IMR-90 (cell line): Measurements from ENCODE around the gene CIART. TPM values are rescaled to one million over a fixed set of nuclear protein-coding genes. Genes with fewer than 3 reads are reported as not detected.

ENCODE experiments used
- ATAC-seq: fragments of 200-7000 bp; cut with Tn5 transposase; 2 replicates; pipeline ENCODE4 v1.9.1; 2020; ENCODE audit warnings: low read depth, mild to moderate bottlenecking, moderate library complexity
- BruUV-seq: library from RNA; stranded (reverse); fragments of 400-500 nt; replicated peaks from 2 replicates; lab custom pipeline; 2021; lab: Mats Ljungman, UMichigan
- CTCF ChIA-PET: fragments of 300-600 bp; formaldehyde crosslinking; extraction: SDS; loops from one replicate; lab custom pipeline; 2021; ENCODE audit warnings: antibody characterized with exemption; lab: Yijun Ruan, JAX
- POLR2A ChIA-PET: fragments of 300-600 bp; sonication (Branson Sonifier 250); formaldehyde crosslinking; loops from one replicate; lab custom pipeline; 2022; ENCODE audit warnings: antibody characterized with exemption; ENCODE audit not compliant: unreplicated experiment; lab: Charles Lee
- DNase-seq: peaks from one replicate; pipeline ENCODE4 v3.0.0; 2013
- H2AFZ ChIP-seq: replicated peaks from 2 replicates; pipeline ENCODE3; 2013; ENCODE audit warnings: low read length, mild to moderate bottlenecking; ENCODE audit not compliant: poor library complexity
- H2AK5ac ChIP-seq: 2 replicates; pipeline ENCODE4 v1.6.1; 2013; ENCODE audit warnings: low read depth, low read length, inconsistent platforms
- H2AK9ac ChIP-seq: replicated peaks from 2 replicates; pipeline ENCODE3; 2013; ENCODE audit warnings: mild to moderate bottlenecking, low read depth, low read length, moderate library complexity; ENCODE audit not compliant: poor library complexity
- H2BK120ac ChIP-seq: 2 replicates; pipeline ENCODE4 v1.6.1; 2013; ENCODE audit warnings: low read depth, low read length, inconsistent platforms
- H2BK15ac ChIP-seq: 3 replicates; pipeline ENCODE4 v1.6.1; 2013; ENCODE audit warnings: low read depth, low read length, inconsistent platforms
- H2BK20ac ChIP-seq: 2 replicates; pipeline ENCODE4 v1.6.1; 2013; ENCODE audit warnings: low read depth, mild to moderate bottlenecking, inconsistent platforms, low read length, moderate library complexity
- H2BK5ac ChIP-seq: 2 replicates; pipeline ENCODE4 v1.6.1; 2013; ENCODE audit warnings: mild to moderate bottlenecking, low read depth, low read length, inconsistent platforms; ENCODE audit not compliant: poor library complexity, severe bottlenecking
- H3K14ac ChIP-seq: replicated peaks from 2 replicates; pipeline ENCODE4 v1.6.1; 2013; ENCODE audit warnings: low read depth, low read length, inconsistent platforms
- H3K18ac ChIP-seq: 2 replicates; pipeline ENCODE4 v1.6.1; 2013; ENCODE audit warnings: low read depth, low read length, control low read depth
- H3K23ac ChIP-seq: 2 replicates; pipeline ENCODE4 v1.6.1; 2013; ENCODE audit warnings: low read depth, low read length, inconsistent platforms
- H3K27ac ChIP-seq: 2 replicates; pipeline ENCODE4 v1.5.1; 2013; ENCODE audit warnings: mild to moderate bottlenecking, control low read depth, low read length; ENCODE audit not compliant: insufficient read depth
- H3K27me3 ChIP-seq: 2 replicates; pipeline ENCODE4 v1.6.1; 2013; ENCODE audit warnings: low read length; ENCODE audit not compliant: control insufficient read depth, insufficient read depth
- H3K36me3 ChIP-seq: 2 replicates; pipeline ENCODE4 v1.6.1; 2013; ENCODE audit warnings: low read length, mixed read lengths; ENCODE audit not compliant: control insufficient read depth, insufficient read depth
- H3K4ac ChIP-seq: 2 replicates; pipeline ENCODE4 v1.6.1; 2013; ENCODE audit warnings: low read depth, low read length, inconsistent platforms
- H3K4me1 ChIP-seq: 2 replicates; pipeline ENCODE4 v1.6.1; 2013; ENCODE audit warnings: low read length, mixed read lengths; ENCODE audit not compliant: control insufficient read depth, insufficient read depth
- H3K4me2 ChIP-seq: 2 replicates; pipeline ENCODE4 v1.6.1; 2013; ENCODE audit warnings: low read depth, mild to moderate bottlenecking, control low read depth, low read length, moderate library complexity
- H3K4me3 ChIP-seq: 2 replicates; pipeline ENCODE4 v1.5.1; 2013; ENCODE audit warnings: low read depth, mild to moderate bottlenecking, control low read depth, low read length, moderate library complexity; ENCODE audit not compliant: insufficient read depth
- H3K56ac ChIP-seq: 2 replicates; pipeline ENCODE4 v1.6.1; 2013; ENCODE audit warnings: low read length, inconsistent platforms; ENCODE audit not compliant: insufficient read depth; ENCODE audit errors: extremely low read depth
- H3K79me1 ChIP-seq, 2 experiments: 2 replicates each; pipeline ENCODE4 v1.6.1; 2013; ENCODE audit warnings: low read length in 2 of 2, inconsistent platforms in 1 of 2, low read depth in 1 of 2
- H3K9ac ChIP-seq: 2 replicates; pipeline ENCODE4 v1.6.1; 2013; ENCODE audit warnings: low read depth, low read length, control low read depth
- H3K9me1 ChIP-seq: 2 replicates; pipeline ENCODE4 v1.6.1; 2013; ENCODE audit warnings: low read length, inconsistent platforms; ENCODE audit not compliant: insufficient read depth
- H3K9me3 ChIP-seq: 2 replicates; pipeline ENCODE4 v1.6.1; 2013; ENCODE audit warnings: low read length; ENCODE audit not compliant: control insufficient read depth, insufficient read depth
- H4K20me1 ChIP-seq: 2 replicates; pipeline ENCODE4 v1.6.1; 2013; ENCODE audit warnings: low read length, inconsistent platforms; ENCODE audit not compliant: insufficient read depth
- H4K5ac ChIP-seq: 2 replicates; pipeline ENCODE4 v1.6.1; 2013; ENCODE audit warnings: mild to moderate bottlenecking, low read depth, low read length, control low read depth
- H4K8ac ChIP-seq, 2 experiments: 2 replicates each; pipeline ENCODE4 v1.6.1; 2013; ENCODE audit warnings: low read depth in 2 of 2, low read length in 2 of 2, control low read depth in 1 of 2, inconsistent platforms in 1 of 2
- H4K91ac ChIP-seq: 2 replicates; pipeline ENCODE4 v1.6.1; 2013; ENCODE audit warnings: low read depth, low read length, inconsistent platforms; ENCODE audit not compliant: insufficient read depth
- CEBPB ChIP-seq: IDR thresholded peaks from 2 replicates; pipeline ENCODE4 v1.6.1; 2012; ENCODE audit warnings: low read depth, low read length, improper control_type of control experiment
- CHD1 ChIP-seq: IDR thresholded peaks from 2 replicates; pipeline ENCODE4 v1.6.1; 2012; ENCODE audit warnings: low read depth, low read length, improper control_type of control experiment
- CTCF ChIP-seq: conservative IDR thresholded peaks from 2 replicates; pipeline ENCODE4 v1.5.1; 2012; ENCODE audit warnings: mild to moderate bottlenecking, low read depth, low read length, improper control_type of control experiment
- ELK1 ChIP-seq: fragments of 150-350 bp; IDR thresholded peaks from 2 replicates; pipeline ENCODE4 v1.6.1; 2016; ENCODE audit warnings: low read depth, mild to moderate bottlenecking, low read length, moderate library complexity, borderline replicate concordance
- FOS ChIP-seq: fragments of 150-350 bp; IDR thresholded peaks from 2 replicates; pipeline ENCODE4 v1.6.1; 2016; ENCODE audit warnings: low read depth, low read length
- MAFK ChIP-seq: IDR thresholded peaks from 2 replicates; pipeline ENCODE4 v1.6.1; 2012; ENCODE audit warnings: low read depth, low read length, improper control_type of control experiment
- MAZ ChIP-seq: IDR thresholded peaks from 2 replicates; pipeline ENCODE4 v1.6.1; 2012; ENCODE audit warnings: low read depth, mild to moderate bottlenecking, low read length, improper control_type of control experiment, moderate library complexity, borderline replicate concordance
- MXI1 ChIP-seq: IDR thresholded peaks from 2 replicates; pipeline ENCODE4 v1.6.1; 2012; ENCODE audit warnings: low read depth, mild to moderate bottlenecking, low read length, moderate library complexity, borderline replicate concordance
- RAD21 ChIP-seq: IDR thresholded peaks from 2 replicates; pipeline ENCODE4 v1.6.1; 2012; ENCODE audit warnings: low read length, improper control_type of control experiment
- RCOR1 ChIP-seq: IDR thresholded peaks from 2 replicates; pipeline ENCODE4 v1.6.1; 2012; ENCODE audit warnings: mild to moderate bottlenecking, low read length, improper control_type of control experiment; ENCODE audit not compliant: insufficient replicate concordance
- RFX5 ChIP-seq: IDR thresholded peaks from 2 replicates; pipeline ENCODE4 v1.8.0; 2012; ENCODE audit warnings: low read depth, mild to moderate bottlenecking, low read length, moderate library complexity
- SMC3 ChIP-seq: fragments of 150-350 bp; IDR thresholded peaks from 2 replicates; pipeline ENCODE4 v1.6.1; 2016; ENCODE audit warnings: low read depth, mild to moderate bottlenecking, antibody characterized with exemption, low read length, moderate library complexity
- USF2 ChIP-seq: fragments of 150-350 bp; IDR thresholded peaks from 2 replicates; pipeline ENCODE4 v1.6.1; 2017; ENCODE audit warnings: mild to moderate bottlenecking, antibody characterized with exemption, low read length, low read depth
- WGBS, 2 experiments: methylation state at CpG; one replicate each; pipeline versions ENCODE4 v1.1.5 to v1.1.7; 2013; ENCODE audit warnings: missing lambda C conversion rate in 2 of 2; ENCODE audit not compliant: insufficient read length in 1 of 2; ENCODE audit errors: extremely low coverage in 2 of 2; 5-methylcytosine and 5-hydroxymethylcytosine counted together
- dilution Hi-C: fragments of 300-500 bp; cut with HindIII; formaldehyde crosslinking; loops from one replicate; pipeline ENCODE4 v1.14.3; 2018; ENCODE audit warnings: low sequenced_read_pairs; ENCODE audit not compliant: unreplicated experiment
- in situ Hi-C: fragments of 300-500 bp; cut with MboI; formaldehyde crosslinking; loops from 3 replicates; pipeline ENCODE4 v1.14.3; 2019; ENCODE audit warnings: low sequenced_read_pairs, inconsistent platforms, mixed read lengths
- intact Hi-C: fragments of 100-400 bp; cut with micrococcal nuclease; formaldehyde crosslinking; loops from 2 replicates; pipeline ENCODE4 v1.10.0; 2022
- polyA plus RNA-seq, 3 experiments: library from polyadenylated mRNA; depleted of rRNA; stranded (reverse); fragments of >200 nt; gene quantifications; 2 replicates each; pipeline ENCODE4 v1.2.3, GENCODE V29; 2012; ENCODE audit warnings: low replicate concordance in 1 of 3
- total RNA-seq: library from RNA; depleted of rRNA; stranded (reverse); fragments of >200 nt; gene quantifications from 2 replicates; pipeline ENCODE4 v1.2.3, GENCODE V29; 2012

Gene CIART
- total and polyA plus RNA-seq, 2 of the 4 experiments (the other 2 are of a cell fraction): 16.5 to 18.1 TPM

DNA sequence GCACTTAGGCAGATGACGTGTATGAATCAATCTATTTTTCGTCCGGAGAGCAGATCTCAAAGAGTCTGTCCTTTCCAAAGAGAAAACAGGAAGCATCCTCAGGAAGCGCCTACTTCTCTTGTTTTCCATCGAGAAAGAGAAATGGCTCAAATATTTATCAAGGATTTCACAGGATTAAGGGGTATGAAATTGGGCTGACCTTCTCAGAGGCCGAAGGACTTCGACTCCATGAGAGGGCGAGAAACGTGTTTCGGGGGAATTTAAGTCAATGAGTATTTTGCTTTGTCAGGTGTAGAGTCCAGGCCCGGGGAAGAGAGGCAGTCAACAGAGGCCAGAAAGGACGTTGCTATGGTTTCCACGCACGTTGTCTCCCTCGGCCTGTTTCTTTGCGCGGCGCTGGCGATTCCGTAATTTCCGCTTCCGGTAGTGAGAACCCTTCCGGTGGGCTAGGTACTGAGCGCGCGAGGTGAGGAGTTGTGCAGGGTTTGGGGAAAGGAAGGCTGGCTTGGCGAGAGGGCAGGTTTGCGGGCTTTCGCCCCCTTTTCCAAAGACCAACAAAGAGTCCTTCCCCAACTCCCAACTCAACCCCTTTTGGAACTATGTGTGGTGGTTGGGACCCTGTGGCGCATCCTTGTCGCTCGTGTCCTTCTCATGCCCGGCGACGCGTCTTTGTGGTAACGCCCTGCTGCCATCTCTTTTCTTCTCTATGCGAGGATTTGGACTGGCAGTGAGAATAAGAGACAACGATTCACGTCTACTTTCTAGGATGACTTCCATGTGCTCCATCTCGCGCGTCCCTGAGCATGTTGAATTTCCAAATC, 11.3 kb downstream of the CIART start, which contains the start of gene MRPS21:
TSS of gene MRPS21 (plus strand) at position 429 of the 821 bp plus-strand sequence. CDS start 506 bp downstream, outside the sequence.
- Histone ChIP-seq H3K9me3 (no peaks in the 10 kb centered on the region), H2AK9ac (peak within 1 kb of the TSS; percentile 94), H3K56ac (peak within 1 kb of the TSS; percentile 61), H3K4me1 (peaks cover 2% of the 10 kb centered on the region; the same call in 1 of the 2 replicates), H3K36me3 (peaks cover 8% of the 10 kb centered on the region), H2BK20ac (peak within 1 kb of the TSS; percentile 30; the same call in 1 of the 2 replicates), H3K4ac (peak within 1 kb of the TSS; percentile 87), H4K91ac (peak within 1 kb of the TSS; percentile 83), H2AK5ac (peak within 1 kb of the TSS; percentile 72), H2BK120ac (peak within 1 kb of the TSS; percentile 27; the same call in 1 of the 2 replicates), H3K79me1 (peaks cover 16 to 34% of the 10 kb centered on the region in 2 experiments), H4K20me1 (no peaks in the 10 kb centered on the region), H2BK5ac (peak within 1 kb of the TSS; percentile 80), H3K9ac (peak within 1 kb of the TSS; percentile 94), H3K27ac (peak within 1 kb of the TSS; percentile 72), H4K5ac (peak within 1 kb of the TSS; percentile 100), H3K4me2 (peak within 1 kb of the TSS; percentile 98), H2AFZ (peak within 1 kb of the TSS; percentile 96), H3K27me3 (no peaks in the 10 kb centered on the region), H3K4me3 (peak within 1 kb of the TSS; percentile 86), H3K9me1 (peaks cover 4% of the 10 kb centered on the region), H2BK15ac (peak within 1 kb of the TSS; percentile 2; the same call in 1 of the 3 replicates), H4K8ac (peak within 1 kb of the TSS; percentile 85 to 99), H3K23ac (peak within 1 kb of the TSS; percentile 89), H3K18ac (peak within 1 kb of the TSS; percentile 76), H3K14ac (peak within 1 kb of the TSS; percentile 97)
- ChIA-PET POLR2A (no interaction called here), CTCF (no interaction called here)
- intact Hi-C loops: no loop called here
- DNase-seq (peak; percentile 89), ATAC-seq (peak; percentile 99)
- TSS peak; percentile 86 for BruUV-seq
- dilution Hi-C loops: no loop called here
- in situ Hi-C loops: no loop called here
- WGBS, 2 experiments: 6% methylated on average over 16 of the region's 43 CpGs; no CpG with 5 or more reads in 1 of the 2 experiments
- TF ChIP-seq RAD21 (no peak), ELK1 (no peak), MAZ (peak; percentile 38; the same call in 1 of the 2 replicates), CTCF (no peak), FOS (no peak), RFX5 (no peak), USF2 (no peak), MAFK (peak; percentile 50; the same call in 1 of the 2 replicates), MXI1 (peak; percentile 90), SMC3 (no peak), CEBPB (peak; percentile 73), CHD1 (no peak), RCOR1 (no peak)
